Suprapubic skin (tissue), 3 donors: Measurements from ENCODE around the gene TLE7.

Source experiments
- EP300 ChIP-seq: sonication (generic); formaldehyde crosslinking; IDR thresholded peaks from one replicate; pipeline ENCODE4 v1.6.1; 2017; ENCODE audit warnings: antibody characterized with exemption
- TF ChIP-seq, protein P1 (sequence below), 2 donors: fragments of 200-600 bp in 1 of 2; fragments of 450-650 bp in 1 of 2; sonication (generic) in 1 of 2; IDR thresholded peaks; one replicate each; pipeline ENCODE4 v1.5.1; 2016 to 2019; ENCODE audit warnings: antibody characterized with exemption in 2 of 2, mild to moderate bottlenecking in 1 of 2, moderate library complexity in 1 of 2

DNA sequence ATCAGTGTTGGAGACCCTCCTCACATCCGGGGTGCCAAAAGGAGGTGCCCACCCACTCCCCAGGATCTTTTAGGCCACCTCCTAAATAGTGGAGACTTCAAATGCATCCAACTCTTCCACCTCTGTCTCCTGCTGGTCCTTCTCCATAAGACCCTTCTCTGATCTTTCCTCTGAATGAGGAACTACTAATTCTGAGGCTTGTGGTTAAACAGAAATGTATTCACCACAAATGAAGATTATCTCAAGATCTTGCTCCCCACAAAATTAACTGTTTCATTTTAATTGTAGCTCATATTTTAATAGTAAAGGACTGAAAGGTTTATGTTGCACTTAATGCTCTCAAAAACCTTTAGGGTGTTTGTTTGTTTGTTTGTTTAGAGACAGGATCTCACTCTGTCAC, 34.1 kb downstream of the TLE7 start:
- TF ChIP-seq, protein P1, sequence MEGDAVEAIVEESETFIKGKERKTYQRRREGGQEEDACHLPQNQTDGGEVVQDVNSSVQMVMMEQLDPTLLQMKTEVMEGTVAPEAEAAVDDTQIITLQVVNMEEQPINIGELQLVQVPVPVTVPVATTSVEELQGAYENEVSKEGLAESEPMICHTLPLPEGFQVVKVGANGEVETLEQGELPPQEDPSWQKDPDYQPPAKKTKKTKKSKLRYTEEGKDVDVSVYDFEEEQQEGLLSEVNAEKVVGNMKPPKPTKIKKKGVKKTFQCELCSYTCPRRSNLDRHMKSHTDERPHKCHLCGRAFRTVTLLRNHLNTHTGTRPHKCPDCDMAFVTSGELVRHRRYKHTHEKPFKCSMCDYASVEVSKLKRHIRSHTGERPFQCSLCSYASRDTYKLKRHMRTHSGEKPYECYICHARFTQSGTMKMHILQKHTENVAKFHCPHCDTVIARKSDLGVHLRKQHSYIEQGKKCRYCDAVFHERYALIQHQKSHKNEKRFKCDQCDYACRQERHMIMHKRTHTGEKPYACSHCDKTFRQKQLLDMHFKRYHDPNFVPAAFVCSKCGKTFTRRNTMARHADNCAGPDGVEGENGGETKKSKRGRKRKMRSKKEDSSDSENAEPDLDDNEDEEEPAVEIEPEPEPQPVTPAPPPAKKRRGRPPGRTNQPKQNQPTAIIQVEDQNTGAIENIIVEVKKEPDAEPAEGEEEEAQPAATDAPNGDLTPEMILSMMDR (IDR thresholded peaks at IDR 0.05) = no peak
- TF ChIP-seq EP300 = no peak
